Effector memory CD4-positive, alpha-beta T cell (primary cell): ENCODE measurements around the gene FAAH2.

Experiments used
- DNase-seq, 3 donors: peaks; one replicate each; pipeline ENCODE4 v3.0.0-alpha.2; 2020
- H3K27ac ChIP-seq: 2 replicates; pipeline ENCODE4 v1.7.0; 2013; ENCODE audit warnings: mild to moderate bottlenecking, low read length, moderate library complexity; ENCODE audit not compliant: insufficient read depth, poor library complexity, severe bottlenecking
- H3K27me3 ChIP-seq: replicated peaks from 2 replicates; pipeline ENCODE4 v1.7.0; 2013; ENCODE audit warnings: mild to moderate bottlenecking, low read length; ENCODE audit not compliant: insufficient read depth, control insufficient read depth, poor library complexity, severe bottlenecking
- H3K36me3 ChIP-seq: 2 replicates; pipeline ENCODE4 v1.7.0; 2013; ENCODE audit warnings: mild to moderate bottlenecking, low read length, moderate library complexity; ENCODE audit not compliant: control insufficient read depth, insufficient read depth
- H3K4me1 ChIP-seq: 2 replicates; pipeline ENCODE4 v1.7.0; 2013; ENCODE audit warnings: low read length, mild to moderate bottlenecking; ENCODE audit not compliant: control insufficient read depth, insufficient read depth, poor library complexity, severe bottlenecking
- H3K4me3 ChIP-seq: 2 replicates; pipeline ENCODE4 v1.7.0; 2013; ENCODE audit warnings: low read length, low read depth, mild to moderate bottlenecking; ENCODE audit not compliant: insufficient read depth, poor library complexity, severe bottlenecking
- H3K9me3 ChIP-seq: 2 replicates; pipeline ENCODE4 v1.7.0; 2013; ENCODE audit warnings: mild to moderate bottlenecking, low read length, moderate library complexity; ENCODE audit not compliant: control insufficient read depth
- total RNA-seq, 3 donors: gene quantifications; one replicate each; lab custom pipeline; 2026; lab: John Stamatoyannopoulos, UW

The FAAH2 gene, protein sequence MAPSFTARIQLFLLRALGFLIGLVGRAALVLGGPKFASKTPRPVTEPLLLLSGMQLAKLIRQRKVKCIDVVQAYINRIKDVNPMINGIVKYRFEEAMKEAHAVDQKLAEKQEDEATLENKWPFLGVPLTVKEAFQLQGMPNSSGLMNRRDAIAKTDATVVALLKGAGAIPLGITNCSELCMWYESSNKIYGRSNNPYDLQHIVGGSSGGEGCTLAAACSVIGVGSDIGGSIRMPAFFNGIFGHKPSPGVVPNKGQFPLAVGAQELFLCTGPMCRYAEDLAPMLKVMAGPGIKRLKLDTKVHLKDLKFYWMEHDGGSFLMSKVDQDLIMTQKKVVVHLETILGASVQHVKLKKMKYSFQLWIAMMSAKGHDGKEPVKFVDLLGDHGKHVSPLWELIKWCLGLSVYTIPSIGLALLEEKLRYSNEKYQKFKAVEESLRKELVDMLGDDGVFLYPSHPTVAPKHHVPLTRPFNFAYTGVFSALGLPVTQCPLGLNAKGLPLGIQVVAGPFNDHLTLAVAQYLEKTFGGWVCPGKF
- total RNA-seq = 14.7 to 19.3 (median 18.2) reads per million in 3 donors

GRCh38 chrX:57286507-57287251, at the start of gene FAAH2:
FAAH2 (plus strand) TSS chrX:57286706; CDS start chrX:57286826, 120 bp downstream.
- H3K4me1 ChIP-seq = no peaks in the 10 kb centered on the region
- H3K27me3 ChIP-seq = no peaks in the 10 kb centered on the region
- peak; percentile 57 to 71 (median 60) for DNase-seq
- H3K36me3 ChIP-seq = no peaks in the 10 kb centered on the region
- peak within 1 kb of the TSS; percentile 57 for H3K4me3 ChIP-seq
- no peaks in the 10 kb centered on the region for H3K9me3 ChIP-seq
- H3K27ac ChIP-seq = peak within 1 kb of the TSS; percentile 79

DNA sequence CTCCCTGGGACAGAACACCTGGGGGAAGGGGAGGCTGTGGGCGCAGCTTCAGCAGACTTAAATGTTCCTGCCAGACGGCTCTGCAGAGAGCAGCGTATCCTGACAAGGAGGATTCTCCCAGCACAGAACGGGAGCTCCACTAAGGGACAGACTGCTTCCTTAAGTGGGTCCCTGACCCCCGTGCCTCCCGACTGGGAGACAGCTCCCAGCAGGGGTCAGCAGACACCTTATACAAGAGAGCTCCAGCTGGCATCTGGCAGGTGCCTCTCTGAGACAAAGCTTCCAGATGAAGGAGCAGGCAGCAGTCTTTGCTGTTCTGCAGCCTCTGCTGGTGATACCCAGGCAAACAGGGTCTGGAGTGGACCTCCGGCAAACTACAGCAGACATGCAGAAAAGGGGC, 44.5 kb upstream of the FAAH2 start:
- Histone ChIP-seq H3K27ac (no peak overlapping the region), H3K9me3 (no peaks in the 10 kb centered on the region), H3K4me1 (no peaks in the 10 kb centered on the region), H3K27me3 (no peaks in the 10 kb centered on the region), H3K36me3 (no peaks in the 10 kb centered on the region), H3K4me3 (no peak overlapping the region)
- DNase-seq = no peak

DNA sequence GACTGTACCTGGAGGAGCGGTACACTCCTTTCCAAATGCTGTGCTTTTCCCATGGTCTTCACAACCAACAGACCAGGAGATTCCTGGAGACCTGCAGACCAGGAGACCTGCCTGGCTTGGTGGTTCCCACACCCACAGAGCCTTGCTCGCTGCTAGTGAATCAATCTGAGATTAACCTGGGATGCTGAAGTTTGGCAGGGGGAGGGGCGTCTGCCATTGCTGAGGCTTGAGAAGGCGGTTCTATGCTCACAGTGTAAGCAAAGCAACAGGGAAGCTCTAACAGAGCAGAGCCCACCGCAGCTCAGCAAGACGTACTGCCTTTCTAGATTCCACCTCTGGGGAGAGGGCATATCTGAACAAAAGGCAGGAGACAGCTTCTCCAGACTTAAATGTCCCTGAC, 34.5 kb upstream of the FAAH2 start:
- H3K27me3 ChIP-seq = no peaks in the 10 kb centered on the region
- H3K36me3 ChIP-seq = no peaks in the 10 kb centered on the region
- H3K4me1 ChIP-seq = no peaks in the 10 kb centered on the region
- H3K27ac ChIP-seq = no peak overlapping the region
- no peak for DNase-seq
- H3K4me3 ChIP-seq = no peak overlapping the region
- no peaks in the 10 kb centered on the region for H3K9me3 ChIP-seq

DNA sequence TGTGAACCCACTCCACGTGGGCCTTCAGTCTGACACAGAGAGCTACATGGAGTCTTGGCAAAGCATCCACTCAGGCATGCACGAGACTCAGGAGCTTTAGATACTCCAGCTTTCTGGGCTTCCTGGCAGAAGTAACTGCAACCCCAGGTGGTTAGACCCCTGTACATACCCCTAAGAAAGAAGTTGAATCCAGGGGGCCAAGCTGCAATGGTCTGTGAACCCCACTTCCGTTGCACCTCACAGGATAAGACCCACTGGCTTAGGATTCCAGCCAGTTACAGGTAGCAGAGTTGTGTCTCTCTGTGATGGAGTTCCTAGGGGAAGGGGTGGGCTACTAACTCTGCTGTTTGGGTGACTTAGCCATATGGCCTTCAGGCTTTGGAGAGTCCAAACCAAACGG, 21.4 kb upstream of the FAAH2 start:
- H3K36me3 ChIP-seq = no peaks in the 10 kb centered on the region
- no peak for DNase-seq
- no peaks in the 10 kb centered on the region for H3K27me3 ChIP-seq
- no peak overlapping the region for H3K27ac ChIP-seq
- H3K4me1 ChIP-seq = no peaks in the 10 kb centered on the region
- H3K9me3 ChIP-seq = no peaks in the 10 kb centered on the region
- H3K4me3 ChIP-seq = no peak overlapping the region

DNA sequence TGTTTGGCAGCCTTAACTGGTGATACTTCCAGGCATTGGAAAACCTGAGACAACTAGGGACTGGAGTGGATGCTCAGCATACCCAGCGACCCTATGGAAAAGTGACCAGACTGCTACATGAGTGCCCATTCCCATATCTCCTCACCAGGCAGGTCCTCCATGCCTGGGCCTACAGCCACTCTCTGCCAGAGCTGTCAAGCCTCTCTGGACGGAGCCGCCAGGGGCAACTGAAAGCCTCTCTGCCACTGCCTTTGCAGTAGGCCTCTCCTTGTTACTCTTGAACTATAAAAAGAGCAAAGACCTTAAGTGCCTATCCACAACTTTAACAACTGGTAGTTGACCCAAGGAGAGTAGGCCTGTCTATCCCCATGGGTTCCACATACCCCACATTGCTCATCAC, 20.2 kb upstream of the FAAH2 start:
- H3K27ac ChIP-seq = no peak overlapping the region
- H3K4me3 ChIP-seq = no peak overlapping the region
- no peaks in the 10 kb centered on the region for H3K27me3 ChIP-seq
- H3K4me1 ChIP-seq = no peaks in the 10 kb centered on the region
- no peaks in the 10 kb centered on the region for H3K36me3 ChIP-seq
- no peaks in the 10 kb centered on the region for H3K9me3 ChIP-seq
- no peak for DNase-seq

- no peaks in the 10 kb centered on the region for H3K27me3 ChIP-seq
- H3K4me3 ChIP-seq = no peak overlapping the region
- H3K9me3 ChIP-seq = no peaks in the 10 kb centered on the region
- DNase-seq = no peak
- H3K27ac ChIP-seq = no peak overlapping the region
- H3K4me1 ChIP-seq = no peaks in the 10 kb centered on the region
- H3K36me3 ChIP-seq = no peaks in the 10 kb centered on the region
These were observed 19.6 kb upstream of the FAAH2 start for GRCh38 chrX:57266871-57267270.

DNA sequence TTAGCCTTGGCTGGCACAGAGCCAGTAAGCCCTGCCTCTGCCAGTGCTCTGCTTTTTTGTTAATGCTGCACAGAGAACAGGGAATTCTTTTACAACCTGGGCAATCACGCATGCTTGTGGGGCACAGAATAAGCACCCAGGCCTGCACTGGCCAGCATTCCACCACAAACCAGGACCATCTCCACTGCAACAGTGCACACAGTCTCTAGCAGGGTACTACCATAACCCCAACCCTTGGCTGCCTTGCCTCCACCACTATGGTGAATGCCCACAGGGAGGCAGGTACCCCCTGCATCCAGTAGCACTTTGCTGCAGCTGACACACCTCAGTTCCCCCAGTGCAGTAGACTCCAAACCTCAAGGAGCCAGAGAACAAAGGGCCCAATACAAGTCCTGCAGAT, 19.2 kb upstream of the FAAH2 start:
- no peaks in the 10 kb centered on the region for H3K9me3 ChIP-seq
- H3K36me3 ChIP-seq = no peaks in the 10 kb centered on the region
- DNase-seq = no peak
- H3K4me3 ChIP-seq = no peak overlapping the region
- no peak overlapping the region for H3K27ac ChIP-seq
- no peaks in the 10 kb centered on the region for H3K27me3 ChIP-seq
- no peaks in the 10 kb centered on the region for H3K4me1 ChIP-seq

DNA sequence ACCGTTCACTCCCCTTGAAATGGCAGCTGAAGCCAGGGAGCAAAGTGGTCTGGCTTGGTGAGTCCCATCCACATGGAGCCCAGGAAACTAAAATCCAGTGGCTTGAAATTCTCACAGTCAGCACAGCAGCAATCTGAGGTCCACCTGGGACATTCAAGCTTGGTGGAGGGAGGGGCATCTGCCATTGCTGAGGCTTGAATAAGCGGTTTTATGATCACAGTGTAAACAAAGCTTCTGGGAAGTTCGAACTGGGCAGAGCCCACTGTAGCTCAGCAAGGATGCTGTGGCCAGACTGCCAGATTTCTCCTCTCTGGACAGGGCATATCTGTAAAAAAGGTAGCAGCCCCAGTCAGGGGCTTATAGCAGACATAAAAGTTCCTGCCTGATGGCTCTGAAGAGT, 15.5 kb upstream of the FAAH2 start:
- no peaks in the 10 kb centered on the region for H3K36me3 ChIP-seq
- H3K27me3 ChIP-seq = no peaks in the 10 kb centered on the region

DNA sequence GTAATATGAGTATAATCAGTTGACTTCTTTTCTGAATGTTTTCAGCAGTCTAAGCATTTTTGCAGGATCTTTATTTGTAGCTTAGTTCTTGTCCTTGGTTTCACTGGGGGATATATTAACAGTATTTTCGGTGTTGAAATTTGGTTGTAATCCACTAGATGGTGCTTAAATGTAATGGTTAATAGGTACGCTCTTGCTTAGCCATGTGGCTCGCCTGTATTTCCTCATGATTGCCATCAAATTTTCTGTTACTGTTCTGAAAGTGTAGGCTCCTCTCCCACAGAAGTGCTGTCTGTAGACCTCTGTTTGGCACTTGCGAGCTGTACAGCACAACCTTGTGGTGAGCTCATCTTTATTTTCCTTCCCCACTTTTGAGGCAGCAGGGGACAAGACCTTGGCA, 3.9 kb upstream of the FAAH2 start:
- DNase-seq = no peak
- Histone ChIP-seq H3K4me3 (no peak overlapping the region), H3K36me3 (no peaks in the 10 kb centered on the region), H3K27me3 (no peaks in the 10 kb centered on the region), H3K27ac (peak overlapping the region; percentile 18), H3K4me1 (no peaks in the 10 kb centered on the region), H3K9me3 (no peaks in the 10 kb centered on the region)

More for the DNA sequence above, 15.5 kb upstream of the FAAH2 start:
- Histone ChIP-seq H3K27ac (no peak overlapping the region), H3K4me1 (no peaks in the 10 kb centered on the region), H3K9me3 (no peaks in the 10 kb centered on the region), H3K4me3 (no peak overlapping the region)
- DNase-seq = no peak

GRCh38 chrX:57285001-57285400, 1.5 kb upstream of the FAAH2 start:
- no peak for DNase-seq
- no peaks in the 10 kb centered on the region for H3K27me3 ChIP-seq
- peak overlapping the region; percentile 79 for H3K27ac ChIP-seq
- H3K4me1 ChIP-seq = no peaks in the 10 kb centered on the region
- no peaks in the 10 kb centered on the region for H3K9me3 ChIP-seq
- no peaks in the 10 kb centered on the region for H3K36me3 ChIP-seq
- H3K4me3 ChIP-seq = no peak overlapping the region
